AG09309 (cell line): ENCODE measurements around the gene DIS3L2.
A peak's percentile ranks its signal among the peaks of the same experiment; 100 is the strongest.
"Not testable (repeated sequence)": the region's sequence is repeated elsewhere in the genome, so short reads cannot be mapped to it uniquely, and the experiment has no call there.

ENCODE experiments used
- DNase-seq: peaks from one replicate; pipeline ENCODE4 v3.0.0-alpha.2; 2010; ENCODE audit warnings: low read depth
- H3K4me3 ChIP-seq: 2 replicates; pipeline ENCODE4 v1.5.1; 2011; ENCODE audit warnings: mild to moderate bottlenecking, low read depth, low read length, moderate library complexity; ENCODE audit not compliant: control insufficient read depth
- CTCF ChIP-seq: IDR thresholded peaks from 2 replicates; pipeline ENCODE4 v1.5.1; 2011; ENCODE audit warnings: mild to moderate bottlenecking, low read depth, low read length, inconsistent platforms; ENCODE audit not compliant: insufficient read depth, control insufficient read depth; ENCODE audit errors: missing control alignments

The DIS3L2 gene

GRCh38 chr2:232323328-232323650, 361.8 kb downstream of the DIS3L2 start:
- no peak for DNase-seq
- no peak overlapping the region for H3K4me3 ChIP-seq
- no peak for TF ChIP-seq CTCF

GRCh38 chr2:232323967-232324366, 362.5 kb downstream of the DIS3L2 start:
- DNase-seq, H3K4me3 ChIP-seq: not testable (repeated sequence)

DNA sequence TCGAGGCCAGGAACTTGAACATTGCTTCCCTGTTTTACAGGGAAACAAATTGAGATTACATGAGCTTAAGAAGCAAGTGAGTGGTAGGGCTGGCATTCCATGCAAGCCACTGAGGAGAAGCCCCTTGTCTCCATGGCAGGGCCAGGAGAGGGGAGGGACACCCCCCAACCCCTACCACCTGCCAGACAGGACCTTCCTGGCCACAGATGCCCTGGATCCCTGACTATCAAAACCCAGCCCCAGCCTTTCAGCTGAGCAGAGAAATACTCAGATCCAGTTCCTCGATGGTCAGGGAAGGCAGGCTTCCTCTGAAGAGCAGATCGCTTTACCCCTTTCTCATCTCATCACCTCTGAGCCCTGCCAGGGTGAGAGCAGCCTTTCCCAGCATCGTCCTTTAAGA, 363.3 kb downstream of the DIS3L2 start:
- no peak for TF ChIP-seq CTCF
- DNase-seq: no peak
- no peak overlapping the region for H3K4me3 ChIP-seq

- no peak for DNase-seq
- TF ChIP-seq CTCF: peak; percentile 43
- H3K4me3 ChIP-seq: no peak overlapping the region
Observed at GRCh38 chr2:232325324-232326273, 364.1 kb downstream of the DIS3L2 start.

GRCh38 chr2:232326274-232327104, 365.0 kb downstream of the DIS3L2 start:
- DNase-seq, H3K4me3 ChIP-seq: not testable (repeated sequence)
- peak; percentile 12 for TF ChIP-seq CTCF

DNA sequence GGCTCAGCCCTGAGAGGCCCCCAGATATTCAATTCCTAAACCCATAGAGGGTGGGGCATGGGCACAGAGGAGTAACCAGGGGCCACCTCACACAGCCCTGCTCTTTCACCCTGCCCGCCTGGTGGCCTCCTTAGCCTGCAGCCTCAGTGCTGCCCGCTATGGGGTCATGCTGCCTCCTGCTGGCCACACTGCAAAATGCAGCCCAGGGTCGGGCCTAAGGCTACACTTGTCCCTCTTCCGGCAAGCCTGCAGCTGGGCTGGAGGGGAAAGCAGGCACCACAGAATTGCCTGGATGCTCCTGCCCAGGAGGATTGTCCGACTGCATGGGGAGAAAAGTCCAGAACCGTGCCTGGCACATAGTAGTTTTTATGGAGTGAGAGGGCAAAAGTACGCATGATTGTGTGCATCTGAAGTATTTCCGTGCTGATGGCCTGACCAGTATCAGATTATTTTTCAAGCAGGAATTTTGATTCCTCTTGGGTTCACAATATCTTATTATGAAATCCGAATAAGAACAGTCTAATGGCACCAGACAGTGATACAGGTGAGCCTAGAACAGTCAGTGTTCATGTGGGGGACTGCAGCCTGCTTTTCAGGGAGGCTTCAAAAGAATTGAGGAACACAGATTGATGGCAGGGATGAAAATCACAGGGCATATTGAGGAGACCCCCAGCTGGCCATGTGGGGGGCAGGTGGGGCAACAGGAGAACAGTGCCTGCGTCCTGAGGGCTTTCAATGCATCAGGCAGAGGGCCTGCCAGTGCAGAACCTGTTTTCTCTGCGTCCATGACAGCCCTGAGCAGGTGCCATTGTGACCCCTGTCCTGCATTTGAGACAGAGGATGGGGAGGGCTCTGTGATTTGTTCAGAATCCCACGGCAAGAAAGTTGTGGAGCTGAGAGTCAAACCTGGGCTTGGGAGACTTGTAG, 365.9 kb downstream of the DIS3L2 start:
- TF ChIP-seq CTCF: peak; percentile 85
- no peak for DNase-seq
- no peak overlapping the region for H3K4me3 ChIP-seq

- H3K4me3 ChIP-seq: no peak overlapping the region
- TF ChIP-seq CTCF: no peak
- DNase-seq: no peak
Observed at GRCh38 chr2:232328032-232328422, 366.5 kb downstream of the DIS3L2 start.
